A549 (cell line): ENCODE measurements around the gene GNG8. TPM values are rescaled to one million over a fixed set of nuclear protein-coding genes. Genes with fewer than 3 reads are reported as not detected.

Experiments
- ATAC-seq, 2 experiments: fragments of 200-7000 bp in 1 of 2; fragments of >200 bp in 1 of 2; cut with Nextera tagmentation in 1 of 2; cut with Tn5 transposase in 1 of 2; 3 replicates each; pipeline versions ENCODE4 v1.8.0 to v1.9.1; 2018 to 2020; ENCODE audit warnings: mild to moderate bottlenecking in 1 of 2, moderate library complexity in 1 of 2
- CTCF ChIA-PET: fragments of 300-600 bp; sonication (Branson Sonifier 250); formaldehyde crosslinking; extraction: SDS; loops from one replicate; lab custom pipeline; 2021; ENCODE audit warnings: antibody characterized with exemption, inconsistent platforms; lab: Yijun Ruan, JAX
- POLR2A ChIA-PET: fragments of 350-600 bp; formaldehyde crosslinking; extraction: SDS; loops from one replicate; lab custom pipeline; 2021; ENCODE audit warnings: antibody characterized with exemption, inconsistent platforms; lab: Yijun Ruan, JAX
- DNase-seq, 2 experiments: peaks; one replicate each; pipeline versions ENCODE4 v3.0.0 to v3.0.0-alpha.2; 2011 to 2016; ENCODE audit warnings: low read depth in 1 of 2, low spot score in 1 of 2
- FAIRE-seq: peaks from 2 replicates; lab custom pipeline; 2011; peaks lifted over from hg19 to GRCh38; lab: Jason Lieb, UNC
- H3K27ac ChIP-seq, 2 experiments: fragments of >200 bp; sonication (Bioruptor Twin); formaldehyde crosslinking; 3 replicates each; pipeline ENCODE4 v1.5.1; 2016 to 2017
- H3K4me1 ChIP-seq: fragments of >200 bp; sonication (Bioruptor Twin); formaldehyde crosslinking; 3 replicates; pipeline ENCODE4 v1.6.1; 2016
- H3K4me2 ChIP-seq: fragments of >200 bp; sonication (Bioruptor Twin); formaldehyde crosslinking; 3 replicates; pipeline ENCODE4 v1.6.1; 2016
- H3K4me3 ChIP-seq: fragments of >200 bp; sonication (Bioruptor Twin); formaldehyde crosslinking; 3 replicates; pipeline ENCODE4 v1.5.1; 2016
- H3K9me3 ChIP-seq: fragments of >200 bp; sonication (Bioruptor Twin); formaldehyde crosslinking; 3 replicates; pipeline ENCODE4 v1.6.1; 2016
- BCL3 ChIP-seq: fragments of >200 bp; sonication (Bioruptor Twin); formaldehyde crosslinking; IDR thresholded peaks from 3 replicates; pipeline ENCODE4 v1.6.1; 2016
- BHLHE40 ChIP-seq: IDR thresholded peaks from 2 replicates; pipeline ENCODE4 v1.6.1; 2012; ENCODE audit warnings: low read depth, low read length, inconsistent platforms
- CHD4 ChIP-seq: fragments of 200-600 bp; sonication (generic); IDR thresholded peaks from 2 replicates; pipeline ENCODE4 v1.6.1; 2016; ENCODE audit warnings: antibody characterized with exemption, mild to moderate bottlenecking, borderline replicate concordance
- E2F6 ChIP-seq: IDR thresholded peaks from 2 replicates; pipeline ENCODE4 v1.6.1; 2012; ENCODE audit warnings: low read depth, borderline replicate concordance
- EHF ChIP-seq: fragments of 250-450 bp; sonication (Bioruptor Pico); IDR thresholded peaks from 2 replicates; pipeline ENCODE4 v1.5.0; 2020; ENCODE audit warnings: mild to moderate bottlenecking
- EHMT2 ChIP-seq: fragments of 200-600 bp; sonication (generic); IDR thresholded peaks from 2 replicates; pipeline ENCODE4 v1.6.1; 2016; ENCODE audit warnings: antibody characterized with exemption, low read depth, mild to moderate bottlenecking, moderate library complexity
- ELK1 ChIP-seq: fragments of 150-350 bp; IDR thresholded peaks from 2 replicates; pipeline ENCODE4 v1.6.1; 2014; ENCODE audit warnings: low read depth, mild to moderate bottlenecking, low read length
- FOSB ChIP-seq: fragments of 250-450 bp; sonication (Bioruptor Pico); IDR thresholded peaks from 2 replicates; pipeline ENCODE4 v1.5.0; 2020; ENCODE audit warnings: mild to moderate bottlenecking, moderate library complexity
- FOSL2 ChIP-seq, 2 experiments: fragments of 450-650 bp in 1 of 2; fragments of >200 bp in 1 of 2; sonication (Bioruptor Twin) in 1 of 2; formaldehyde crosslinking; IDR thresholded peaks; 2 replicates each; pipeline versions ENCODE4 v1.5.0 to v1.6.1; 2016 to 2020; ENCODE audit warnings: mild to moderate bottlenecking in 1 of 2, moderate library complexity in 1 of 2
- FOXS1 ChIP-seq: fragments of 250-450 bp; sonication (Bioruptor Pico); IDR thresholded peaks from 2 replicates; pipeline ENCODE4 v1.5.0; 2020; ENCODE audit warnings: mild to moderate bottlenecking, moderate library complexity
- HDAC2 ChIP-seq: fragments of 200-600 bp; sonication (generic); IDR thresholded peaks from 2 replicates; pipeline ENCODE4 v1.6.1; 2016
- HES2 ChIP-seq: fragments of >200 bp; sonication (Bioruptor Twin); formaldehyde crosslinking; IDR thresholded peaks from 2 replicates; pipeline ENCODE4 v1.6.1; 2016
- HOXA7 ChIP-seq: fragments of 250-450 bp; sonication (Bioruptor Pico); IDR thresholded peaks from 2 replicates; pipeline ENCODE4 v1.5.0; 2020; ENCODE audit warnings: mild to moderate bottlenecking, moderate library complexity
- HOXB5 ChIP-seq: fragments of 250-450 bp; sonication (Bioruptor Pico); IDR thresholded peaks from 2 replicates; pipeline ENCODE4 v1.5.0; 2020; ENCODE audit warnings: mild to moderate bottlenecking, moderate library complexity
- MAZ ChIP-seq: fragments of 150-350 bp; IDR thresholded peaks from 2 replicates; pipeline ENCODE4 v1.6.1; 2014; ENCODE audit warnings: antibody characterized with exemption, low read depth, low read length, borderline replicate concordance
- MYC ChIP-seq: IDR thresholded peaks from 2 replicates; pipeline ENCODE4 v1.6.1; 2012; ENCODE audit warnings: mild to moderate bottlenecking, inconsistent platforms, low read length, improper control_type of control experiment, borderline replicate concordance
- PHF8 ChIP-seq: fragments of 200-600 bp; sonication (generic); IDR thresholded peaks from 2 replicates; pipeline ENCODE4 v1.6.1; 2016; ENCODE audit warnings: low read depth, mild to moderate bottlenecking, antibody characterized with exemption, moderate library complexity, borderline replicate concordance
- POLR2A ChIP-seq: IDR thresholded peaks from 2 replicates; pipeline ENCODE4 v1.6.1; 2012; ENCODE audit warnings: mild to moderate bottlenecking, low read length
- POLR2AphosphoS2 ChIP-seq: conservative IDR thresholded peaks from 2 replicates; pipeline ENCODE4 v1.6.1; 2012; ENCODE audit warnings: low read length, improper control_type of control experiment, inconsistent platforms
- RFX5 ChIP-seq: fragments of 450-650 bp; IDR thresholded peaks from 2 replicates; pipeline ENCODE4 v1.7.1; 2014; ENCODE audit warnings: antibody characterized with exemption, mild to moderate bottlenecking, moderate library complexity
- RNF2 ChIP-seq: fragments of 200-600 bp; sonication (generic); IDR thresholded peaks from 2 replicates; pipeline ENCODE4 v1.6.1; 2016; ENCODE audit warnings: low read depth, mild to moderate bottlenecking, antibody characterized with exemption, moderate library complexity, borderline replicate concordance
- SREBF2 ChIP-seq: fragments of 450-650 bp; IDR thresholded peaks from 2 replicates; pipeline ENCODE4 v1.6.1; 2014; ENCODE audit warnings: mild to moderate bottlenecking, moderate library complexity
- TFCP2L1 ChIP-seq: fragments of 250-450 bp; sonication (Bioruptor Pico); IDR thresholded peaks from 2 replicates; pipeline ENCODE4 v1.5.0; 2021; ENCODE audit warnings: mild to moderate bottlenecking
- ZC3H11A ChIP-seq: fragments of 450-650 bp; IDR thresholded peaks from 2 replicates; pipeline ENCODE4 v1.6.1; 2014; ENCODE audit warnings: antibody characterized with exemption, mild to moderate bottlenecking
- ZFP36 ChIP-seq: fragments of 450-650 bp; IDR thresholded peaks from 2 replicates; pipeline ENCODE4 v1.6.1; 2014; ENCODE audit warnings: borderline replicate concordance; ENCODE audit not compliant: partially characterized antibody
- ZSCAN20 ChIP-seq: fragments of 250-450 bp; sonication (Bioruptor Pico); IDR thresholded peaks from 2 replicates; pipeline ENCODE4 v1.8.0; 2022; ENCODE audit warnings: mild to moderate bottlenecking, moderate library complexity
- whole genome bisulfite sequencing: methylation state at CpG from one replicate; pipeline ENCODE4 v1.1.6; 2017; ENCODE audit errors: missing lambda C conversion rate; 5-methylcytosine and 5-hydroxymethylcytosine counted together
- polyA plus RNA-seq, 4 experiments: library from polyadenylated mRNA; depleted of rRNA in 3 of 4; stranded (reverse); fragments of >200 nt; fragmentation: RNase III in 1 of 4; extraction: RNeasy Plus Mini Kit Qiagen cat#74134 plus additional on column Dnase treatment in 1 of 4; gene quantifications; 2 replicates in 3 of 4; 3 replicates in 1 of 4; pipeline ENCODE4 v1.2.3, GENCODE V29; 2011 to 2017
- TF ChIP-seq, protein P1 (sequence below): fragments of >200 bp; sonication (Bioruptor Twin); formaldehyde crosslinking; IDR thresholded peaks from 3 replicates; pipeline ENCODE4 v1.5.1; 2016
- TF ChIP-seq, protein P2 (sequence below): IDR thresholded peaks from 2 replicates; pipeline ENCODE4 v1.6.1; 2012

The GNG8 gene
- polyA plus RNA-seq, 2 of the 4 experiments (the other 2 are of a cell fraction): not detected

- WGBS: 64% methylated on average over 7 of the region's 7 CpGs
- no peak for FAIRE-seq
- POLR2A ChIA-PET: no interaction called here
- Histone ChIP-seq H3K4me3 (no peak overlapping the region), H3K4me2 (no peak overlapping the region), H3K27ac (no peak overlapping the region), H3K9me3 (no peaks in the 10 kb centered on the region), H3K4me1 (peaks cover 15% of the 10 kb centered on the region)
- no peak for TF ChIP-seq POLR2A
- TF ChIP-seq HOXB5: no peak
- TF ChIP-seq PHF8: no peak
- TF ChIP-seq FOSL2 (IDR thresholded peaks at IDR 0.05): no peak
- no peak for TF ChIP-seq FOSL2 (CRISPR knock-in tag; IDR thresholded peaks at IDR 0.05)
- TF ChIP-seq RNF2: no peak
- no peak for TF ChIP-seq HES2
- TF ChIP-seq FOXS1: no peak
- TF ChIP-seq ZSCAN20 (CRISPR knock-in tag): no peak
- no peak for TF ChIP-seq BHLHE40
- TF ChIP-seq, protein P1, sequence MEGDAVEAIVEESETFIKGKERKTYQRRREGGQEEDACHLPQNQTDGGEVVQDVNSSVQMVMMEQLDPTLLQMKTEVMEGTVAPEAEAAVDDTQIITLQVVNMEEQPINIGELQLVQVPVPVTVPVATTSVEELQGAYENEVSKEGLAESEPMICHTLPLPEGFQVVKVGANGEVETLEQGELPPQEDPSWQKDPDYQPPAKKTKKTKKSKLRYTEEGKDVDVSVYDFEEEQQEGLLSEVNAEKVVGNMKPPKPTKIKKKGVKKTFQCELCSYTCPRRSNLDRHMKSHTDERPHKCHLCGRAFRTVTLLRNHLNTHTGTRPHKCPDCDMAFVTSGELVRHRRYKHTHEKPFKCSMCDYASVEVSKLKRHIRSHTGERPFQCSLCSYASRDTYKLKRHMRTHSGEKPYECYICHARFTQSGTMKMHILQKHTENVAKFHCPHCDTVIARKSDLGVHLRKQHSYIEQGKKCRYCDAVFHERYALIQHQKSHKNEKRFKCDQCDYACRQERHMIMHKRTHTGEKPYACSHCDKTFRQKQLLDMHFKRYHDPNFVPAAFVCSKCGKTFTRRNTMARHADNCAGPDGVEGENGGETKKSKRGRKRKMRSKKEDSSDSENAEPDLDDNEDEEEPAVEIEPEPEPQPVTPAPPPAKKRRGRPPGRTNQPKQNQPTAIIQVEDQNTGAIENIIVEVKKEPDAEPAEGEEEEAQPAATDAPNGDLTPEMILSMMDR: no peak
- TF ChIP-seq ZC3H11A: no peak
- TF ChIP-seq POLR2AphosphoS2: no peak
- no peak for TF ChIP-seq EHF
- TF ChIP-seq RFX5: no peak
- TF ChIP-seq, protein P2, sequence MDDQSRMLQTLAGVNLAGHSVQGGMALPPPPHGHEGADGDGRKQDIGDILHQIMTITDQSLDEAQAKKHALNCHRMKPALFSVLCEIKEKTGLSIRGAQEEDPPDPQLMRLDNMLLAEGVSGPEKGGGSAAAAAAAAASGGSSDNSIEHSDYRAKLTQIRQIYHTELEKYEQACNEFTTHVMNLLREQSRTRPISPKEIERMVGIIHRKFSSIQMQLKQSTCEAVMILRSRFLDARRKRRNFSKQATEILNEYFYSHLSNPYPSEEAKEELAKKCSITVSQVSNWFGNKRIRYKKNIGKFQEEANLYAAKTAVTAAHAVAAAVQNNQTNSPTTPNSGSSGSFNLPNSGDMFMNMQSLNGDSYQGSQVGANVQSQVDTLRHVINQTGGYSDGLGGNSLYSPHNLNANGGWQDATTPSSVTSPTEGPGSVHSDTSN: no peak
- TF ChIP-seq EHMT2: no peak
- TF ChIP-seq HOXA7 (CRISPR knock-in tag): no peak
- CTCF ChIA-PET: interaction anchor here (1.4 to 34.1 kb wide), 5 partner anchors 2 to 127 kb away, joined by 4 to 737 read pairs (median 483); partner anchors contain the start of genes CALM3, DACT3, GNG8 and PTGIR
- no peak for ATAC-seq
- no peak for DNase-seq
Measured at GRCh38 chr19:46622118-46622446, 13.9 kb downstream of the GNG8 start.

- Histone ChIP-seq H3K4me2 (no peak overlapping the region), H3K27ac (no peak overlapping the region), H3K9me3 (no peaks in the 10 kb centered on the region), H3K4me3 (no peak overlapping the region), H3K4me1 (peaks cover 19% of the 10 kb centered on the region)
- WGBS: 75% methylated on average over 32 of the region's 32 CpGs
- POLR2A ChIA-PET: no interaction called here
- DNase-seq: no peak
- no peak for ATAC-seq
- CTCF ChIA-PET: interaction anchor here (0.6 to 34.1 kb wide), 9 partner anchors 2 to 369 kb away, joined by 3 to 737 read pairs (median 6); partner anchors contain the start of genes CALM3, DACT3, GNG8 and PTGIR
- FAIRE-seq: no peak
- TF ChIP-seq, protein P2: no peak
- no peak for TF ChIP-seq HDAC2
- TF ChIP-seq CHD4: no peak
- no peak for TF ChIP-seq POLR2A
- TF ChIP-seq MAZ: no peak
- TF ChIP-seq SREBF2: no peak
- TF ChIP-seq HES2: no peak
- no peak for TF ChIP-seq ZC3H11A
- TF ChIP-seq TFCP2L1 (CRISPR knock-in tag): no peak
- TF ChIP-seq EHMT2: no peak
- no peak for TF ChIP-seq FOSB (CRISPR knock-in tag)
- no peak for TF ChIP-seq ELK1
- no peak for TF ChIP-seq RNF2
- no peak for TF ChIP-seq E2F6
- no peak for TF ChIP-seq MYC
- TF ChIP-seq PHF8: no peak
- no peak for TF ChIP-seq BCL3
- no peak for TF ChIP-seq ZFP36
Measured at GRCh38 chr19:46621191-46622117, 14.5 kb downstream of the GNG8 start.
